ENCODE measurements around the gene TMC1.

DNA sequence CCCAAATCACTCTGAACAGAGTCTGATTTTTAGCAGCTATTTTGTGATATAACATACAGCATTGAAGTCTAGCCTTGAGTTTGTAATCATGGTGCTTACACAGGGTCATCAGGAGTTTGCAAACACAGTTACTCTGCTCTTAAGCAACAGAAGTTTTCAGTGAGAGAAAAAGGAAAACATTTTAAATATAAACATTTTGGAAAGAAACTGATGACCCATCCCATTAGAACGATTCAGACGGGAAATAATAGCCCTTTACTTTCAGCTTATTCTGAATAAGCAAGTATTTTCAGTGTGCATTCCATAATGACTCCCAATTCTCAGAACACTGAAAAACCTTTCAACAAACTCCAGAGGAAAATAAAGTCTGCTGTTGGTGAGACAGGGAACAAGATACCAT is 46.7 kb upstream of the TMC1 start:
- TF ChIP-seq POLR2A (IDR thresholded peaks at IDR 0.05), result no peak
- TF ChIP-seq, protein P1, sequence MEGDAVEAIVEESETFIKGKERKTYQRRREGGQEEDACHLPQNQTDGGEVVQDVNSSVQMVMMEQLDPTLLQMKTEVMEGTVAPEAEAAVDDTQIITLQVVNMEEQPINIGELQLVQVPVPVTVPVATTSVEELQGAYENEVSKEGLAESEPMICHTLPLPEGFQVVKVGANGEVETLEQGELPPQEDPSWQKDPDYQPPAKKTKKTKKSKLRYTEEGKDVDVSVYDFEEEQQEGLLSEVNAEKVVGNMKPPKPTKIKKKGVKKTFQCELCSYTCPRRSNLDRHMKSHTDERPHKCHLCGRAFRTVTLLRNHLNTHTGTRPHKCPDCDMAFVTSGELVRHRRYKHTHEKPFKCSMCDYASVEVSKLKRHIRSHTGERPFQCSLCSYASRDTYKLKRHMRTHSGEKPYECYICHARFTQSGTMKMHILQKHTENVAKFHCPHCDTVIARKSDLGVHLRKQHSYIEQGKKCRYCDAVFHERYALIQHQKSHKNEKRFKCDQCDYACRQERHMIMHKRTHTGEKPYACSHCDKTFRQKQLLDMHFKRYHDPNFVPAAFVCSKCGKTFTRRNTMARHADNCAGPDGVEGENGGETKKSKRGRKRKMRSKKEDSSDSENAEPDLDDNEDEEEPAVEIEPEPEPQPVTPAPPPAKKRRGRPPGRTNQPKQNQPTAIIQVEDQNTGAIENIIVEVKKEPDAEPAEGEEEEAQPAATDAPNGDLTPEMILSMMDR (IDR thresholded peaks at IDR 0.05), result no peak
- TF ChIP-seq EP300 (IDR thresholded peaks at IDR 0.05), result no peak

All from ovary (tissue), 3 donors.